Tongue (tissue), 2 donors: Measurements from ENCODE around the gene LIM2. TPM values are rescaled to one million over a fixed set of nuclear protein-coding genes. Genes with fewer than 3 reads are reported as not detected.
"Not testable (repeated sequence)": the region's sequence is repeated elsewhere in the genome, so short reads cannot be mapped to it uniquely, and the experiment has no call there.

Experiments used
- DNase-seq: peaks from one replicate; pipeline ENCODE4 v3.0.0-alpha.2; 2015
- total RNA-seq: library from RNA; depleted of rRNA; stranded (reverse); fragments of >200 nt; gene quantifications from one replicate; pipeline ENCODE4 v1.2.3, GENCODE V29; 2014

LIM2 gene, protein sequence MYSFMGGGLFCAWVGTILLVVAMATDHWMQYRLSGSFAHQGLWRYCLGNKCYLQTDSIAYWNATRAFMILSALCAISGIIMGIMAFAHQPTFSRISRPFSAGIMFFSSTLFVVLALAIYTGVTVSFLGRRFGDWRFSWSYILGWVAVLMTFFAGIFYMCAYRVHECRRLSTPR
- total RNA-seq: not detected

DNA sequence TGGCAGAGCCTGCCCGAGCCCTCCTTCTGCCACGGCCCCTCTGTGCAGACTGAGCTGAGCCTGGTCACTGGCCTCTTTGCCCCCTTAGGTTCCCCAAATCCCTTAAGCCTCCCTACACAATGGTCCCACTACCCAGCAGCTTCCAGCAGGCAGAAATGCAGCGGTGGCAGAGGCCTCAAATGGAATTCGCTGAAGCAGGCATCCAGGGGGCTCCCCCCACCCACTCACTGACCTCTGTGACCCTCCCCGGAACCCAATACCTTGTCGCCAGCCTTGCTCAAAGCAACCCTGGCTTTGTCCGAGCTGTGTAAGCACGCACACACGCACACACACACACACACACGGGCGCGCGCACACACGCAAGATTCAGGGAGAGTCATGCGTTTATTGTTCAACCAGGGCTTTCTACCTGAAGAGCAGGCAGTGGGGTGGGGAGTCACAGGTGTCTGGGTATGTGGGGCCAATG lies at the start of gene LIM2:
TSS of gene LIM2 (minus strand) at position 51 of the 466 bp plus-strand sequence. CDS start 531 bp downstream, outside the sequence.
- DNase-seq: no peak

DNA sequence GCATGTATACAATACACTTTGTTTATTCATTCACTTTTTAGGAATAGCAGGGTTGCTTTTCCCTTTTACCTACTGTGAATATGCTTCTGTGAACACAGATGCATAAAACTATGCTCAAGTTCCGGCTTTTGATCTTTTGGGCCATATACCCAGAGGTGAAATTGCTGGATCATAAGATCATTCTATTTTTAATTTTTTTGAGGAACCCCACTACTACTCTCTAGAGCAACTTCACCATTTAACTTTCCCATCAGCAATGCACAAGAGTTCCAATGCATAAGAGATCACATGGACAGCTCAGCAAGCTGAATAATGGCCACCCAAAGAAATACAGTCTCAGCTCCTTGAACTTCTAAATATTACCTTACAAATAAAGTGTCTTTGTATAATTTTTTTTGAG lies 46.7 kb upstream of the LIM2 start:
- DNase-seq: no peak

DNA sequence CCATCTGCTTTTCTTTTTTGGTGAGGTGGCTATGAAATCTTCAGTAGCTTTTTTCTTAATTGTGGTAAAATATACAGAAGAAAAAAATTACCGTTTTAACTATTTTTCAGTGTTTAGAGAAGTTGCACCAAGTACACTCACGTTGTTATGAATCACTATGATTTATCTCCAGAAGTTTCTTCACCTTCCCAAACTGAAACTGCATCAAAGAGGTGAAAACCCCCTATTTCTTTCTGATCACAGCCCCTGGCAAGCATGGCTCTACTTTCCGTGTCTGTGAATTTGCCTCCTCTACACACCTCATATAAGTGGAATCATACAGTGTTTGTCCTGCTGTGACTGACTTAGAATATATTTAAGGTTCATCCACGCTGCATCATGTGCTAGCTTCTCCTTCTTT lies 45.3 kb upstream of the LIM2 start:
- no peak for DNase-seq

DNA sequence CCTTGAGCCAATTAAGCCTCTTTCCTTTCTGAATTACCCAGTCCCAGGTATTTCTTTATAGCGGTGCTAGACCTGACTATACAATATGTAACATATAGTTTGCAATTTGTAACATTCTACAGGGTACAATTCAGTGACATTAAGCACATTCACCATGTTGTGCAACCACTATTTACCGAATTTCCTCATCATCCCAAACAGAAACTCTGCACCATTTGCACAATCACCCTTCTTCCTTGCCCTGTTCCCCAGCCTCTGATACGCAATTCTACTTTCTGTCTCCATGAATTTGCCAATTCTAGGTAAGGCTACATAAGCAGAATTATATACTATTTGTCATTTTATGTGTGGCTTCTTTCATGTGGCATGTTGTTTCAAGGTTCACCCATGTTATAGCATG lies 43.4 kb upstream of the LIM2 start:
- no peak for DNase-seq

DNA sequence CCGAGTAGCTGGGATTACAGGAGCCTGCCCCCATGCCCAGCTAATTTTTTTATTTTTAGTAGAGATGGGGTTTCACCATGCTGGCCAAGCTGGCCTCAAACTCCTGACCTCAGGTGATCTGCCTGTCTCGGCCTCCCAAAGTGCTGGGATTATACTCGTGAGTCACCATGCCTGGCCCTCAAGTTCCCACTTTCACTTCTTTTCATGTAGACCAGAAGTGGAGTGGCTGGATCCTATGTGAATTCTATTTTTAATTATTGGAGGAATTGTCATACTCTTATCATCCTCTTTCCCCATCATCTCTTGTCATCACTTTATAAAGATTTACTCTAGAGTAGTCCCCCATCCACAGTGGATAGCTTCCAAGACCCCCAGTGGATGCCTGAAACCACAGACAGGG lies 42.4 kb upstream of the LIM2 start:
- DNase-seq: no peak

DNA sequence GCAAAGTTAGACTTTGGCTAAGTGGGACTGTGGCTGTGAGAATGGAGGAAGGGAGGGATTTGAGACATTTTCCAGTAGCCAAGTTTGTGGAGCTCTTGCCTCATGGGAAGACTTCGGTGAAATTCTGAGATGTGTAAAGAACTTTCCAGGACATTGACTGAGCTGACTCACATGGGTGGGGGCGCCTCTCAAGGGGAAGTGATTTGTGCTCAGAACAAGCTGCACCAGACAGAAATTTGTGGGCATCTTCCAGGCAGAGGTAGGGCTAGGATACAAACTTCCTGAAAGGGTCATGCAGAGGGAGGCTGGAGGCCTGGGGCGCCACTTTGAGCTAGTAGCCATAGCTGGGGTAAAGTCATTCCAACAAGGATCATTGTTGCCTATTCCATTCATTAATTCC lies 39.4 kb upstream of the LIM2 start:
- no peak for DNase-seq

DNA sequence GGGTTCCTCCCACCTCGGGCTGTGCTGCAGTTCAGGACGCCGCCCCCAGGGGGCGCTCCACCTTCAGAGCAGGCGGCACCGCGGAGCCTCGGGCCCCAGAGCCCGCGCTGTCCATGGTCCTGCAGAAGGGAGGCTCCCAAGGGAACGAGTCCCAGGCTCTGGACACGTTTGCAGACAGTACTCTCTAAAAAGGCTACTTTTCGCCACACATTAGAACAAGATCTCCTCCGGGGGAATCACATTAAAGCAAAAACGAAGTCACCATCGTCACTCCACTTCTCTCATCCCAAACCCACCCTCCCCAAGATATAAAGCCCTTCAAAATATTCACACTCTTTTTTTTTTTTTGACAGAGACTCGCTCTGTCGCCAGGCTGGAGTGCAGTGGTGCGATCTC lies 34.3 kb upstream of the LIM2 start:
- DNase-seq: peak; percentile 86

DNA sequence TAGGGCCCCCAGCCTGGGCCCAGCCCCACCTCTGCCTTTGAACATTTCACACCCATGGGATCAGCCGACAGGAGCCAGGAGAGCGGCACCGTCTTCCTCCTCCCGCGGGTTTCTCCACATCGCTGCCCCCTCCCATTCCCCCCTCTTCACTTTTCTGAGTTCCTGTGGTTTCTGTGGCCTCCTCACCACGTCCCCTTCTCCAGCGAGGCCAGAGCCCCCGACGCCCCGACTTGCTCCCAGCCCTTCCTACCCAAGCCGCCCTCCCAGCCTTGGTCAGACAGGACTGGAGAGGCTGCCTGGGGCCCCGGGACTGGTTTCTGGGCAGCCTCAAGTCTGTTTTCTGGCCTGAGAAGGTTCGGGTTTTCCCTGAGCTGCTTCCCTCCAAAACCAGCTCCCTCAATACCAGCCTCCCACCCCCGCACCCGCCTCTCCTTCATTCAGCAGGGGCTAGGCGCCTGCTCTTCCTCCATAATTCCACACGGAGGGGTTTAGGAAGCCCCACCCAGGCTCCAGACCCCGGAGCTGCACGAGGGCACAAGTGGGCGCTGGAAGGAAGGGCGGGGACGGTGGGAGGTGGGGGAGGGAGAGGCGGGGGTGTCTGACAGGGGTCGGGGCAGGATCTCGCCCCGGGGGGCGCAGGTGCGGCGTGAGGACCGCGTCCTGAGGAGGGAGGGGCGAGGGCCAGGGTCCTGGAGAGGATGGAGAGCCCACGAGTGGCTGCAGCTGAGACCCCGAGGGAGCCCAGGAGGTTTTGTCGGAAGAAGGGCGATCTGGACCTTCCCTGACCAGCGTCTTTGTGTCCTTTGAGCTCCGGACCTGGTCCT lies 33.7 kb upstream of the LIM2 start:
- no peak for DNase-seq

DNA sequence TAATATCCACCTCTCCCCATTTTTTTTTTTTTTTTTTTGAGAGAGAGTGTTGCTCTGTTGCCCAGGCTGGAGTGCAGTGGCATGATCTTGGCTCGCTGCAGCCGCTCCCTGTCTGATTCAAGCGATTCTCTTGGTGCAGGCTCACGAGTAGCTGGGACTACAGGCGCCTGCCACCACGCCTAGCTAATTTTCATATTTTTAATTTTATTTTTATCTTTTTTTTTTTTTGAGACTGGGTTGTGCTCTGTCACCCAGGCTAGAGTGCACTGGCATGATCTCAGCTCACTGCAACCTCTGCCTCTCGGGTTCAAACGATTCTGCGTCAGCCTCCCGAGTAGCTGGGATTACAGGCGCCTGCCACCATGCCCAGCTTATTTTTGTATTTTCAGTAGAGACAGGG lies 32.7 kb upstream of the LIM2 start:
- not testable (repeated sequence) for DNase-seq

DNA sequence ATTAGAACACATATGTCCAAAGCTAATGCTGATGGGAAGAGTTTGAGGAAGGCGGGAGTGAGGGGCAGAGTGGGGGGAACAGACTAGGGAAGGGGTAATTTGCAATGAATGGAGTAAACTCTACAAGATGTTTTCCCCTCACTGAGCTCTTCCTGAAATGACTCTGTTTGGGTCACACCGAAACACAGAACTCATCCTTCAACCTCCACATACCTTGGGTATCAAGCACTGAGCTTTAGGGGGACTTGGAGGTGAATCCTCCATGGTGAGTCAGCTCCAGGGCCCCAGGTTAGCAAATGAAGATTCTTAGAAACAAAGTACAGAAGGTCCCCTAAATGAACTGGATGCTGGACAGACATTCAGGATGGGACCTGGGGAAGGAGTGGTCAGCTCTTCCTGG lies 30.9 kb upstream of the LIM2 start:
- no peak for DNase-seq

DNA sequence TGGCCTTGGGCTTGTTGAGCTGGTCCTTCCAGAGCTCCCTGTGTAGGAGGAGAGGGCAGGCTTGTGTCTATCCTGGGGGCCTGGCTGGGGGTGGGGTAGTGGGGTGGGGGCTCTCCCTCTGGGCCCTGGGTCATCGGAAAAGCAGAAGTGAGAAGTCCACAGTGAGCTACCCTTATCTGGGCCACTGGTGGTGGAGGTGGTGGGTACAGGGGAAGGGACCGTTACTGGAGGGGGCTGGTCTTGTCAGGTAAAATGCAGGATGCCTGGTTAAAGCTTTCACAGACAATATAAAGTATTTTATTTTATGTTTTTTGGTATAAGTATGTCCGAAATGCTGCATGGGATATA lies 30.0 kb upstream of the LIM2 start:
- no peak for DNase-seq

DNA sequence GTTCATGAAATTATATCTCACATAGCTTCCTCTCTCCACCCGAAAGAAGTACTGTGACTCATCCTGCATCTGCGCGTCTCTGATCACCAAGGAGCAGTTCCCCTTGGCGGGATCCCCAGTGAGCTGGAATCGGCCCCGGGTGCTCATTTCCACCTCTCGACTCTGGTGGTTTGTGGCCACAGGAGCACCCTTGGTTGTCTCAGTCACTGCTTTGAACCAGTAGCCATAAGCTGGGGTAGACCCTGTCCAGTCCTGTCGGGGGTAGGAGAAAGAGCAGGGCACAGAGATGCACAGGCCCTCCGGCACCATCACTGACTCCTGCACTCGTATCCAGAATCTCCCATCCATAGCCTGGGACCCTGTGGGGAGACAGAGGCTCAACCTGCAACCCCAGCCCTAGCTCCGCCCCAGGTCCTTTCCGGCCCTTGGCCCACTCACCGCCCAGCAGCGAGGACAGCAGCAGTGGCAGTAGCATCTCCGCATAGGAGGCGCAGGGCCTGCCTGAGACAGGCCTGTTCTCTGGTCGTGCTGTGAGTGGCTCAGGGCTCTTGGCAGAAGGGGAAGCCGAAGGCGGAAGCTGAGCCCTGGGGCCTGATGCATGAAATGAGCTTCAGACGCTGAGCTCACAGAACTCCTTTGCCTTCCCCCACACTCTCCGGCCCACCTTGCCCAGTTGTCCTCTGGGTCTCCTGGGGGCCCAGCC lies 29.5 kb upstream of the LIM2 start, which contains the start of gene SIGLEC10:
TSS of gene SIGLEC10 (minus strand) at position 536 of the 703 bp plus-strand sequence. CDS start at position 475, 61 bp downstream.
- DNase-seq: no peak

DNA sequence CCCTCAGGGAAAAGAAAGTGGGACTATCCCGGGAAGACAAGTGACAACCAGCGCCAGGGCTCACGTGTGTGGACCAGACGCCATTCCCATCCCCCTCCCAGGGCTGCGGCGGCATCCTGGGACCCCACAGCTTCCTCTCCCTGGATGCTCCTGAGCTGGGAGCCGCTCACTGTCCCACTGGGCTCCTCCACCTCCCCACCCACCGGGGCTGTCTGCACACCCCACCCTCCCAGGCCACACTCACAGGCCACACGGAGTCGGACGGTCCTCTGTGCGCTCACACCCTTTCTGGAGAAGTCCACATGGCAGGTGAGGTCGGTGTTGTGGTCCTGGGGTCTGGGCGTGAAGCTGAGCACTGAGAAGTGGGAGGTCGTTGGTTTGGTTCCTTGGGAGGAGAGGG lies 28.6 kb upstream of the LIM2 start:
- not testable (repeated sequence) for DNase-seq

DNA sequence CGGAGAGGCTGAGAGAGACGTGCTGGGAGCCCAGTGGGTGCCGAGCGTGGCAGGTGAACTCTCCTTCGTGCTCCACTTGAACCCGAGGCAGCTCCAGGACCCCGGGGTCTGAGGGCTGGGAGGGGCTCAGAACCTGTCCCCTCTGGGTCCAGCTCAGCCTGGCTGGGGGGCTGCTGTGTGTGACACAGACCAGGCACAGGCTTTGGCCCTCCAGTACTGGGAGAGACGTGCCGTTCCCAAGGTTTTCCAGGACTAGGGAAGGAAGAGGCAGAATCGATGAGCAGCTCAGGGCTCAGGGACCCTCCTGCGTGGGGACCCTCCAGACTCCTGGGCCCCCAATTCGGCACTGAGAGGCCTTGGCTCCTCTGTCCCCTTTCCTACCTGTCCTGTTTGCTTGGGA lies 27.4 kb upstream of the LIM2 start:
- DNase-seq: no peak

DNA sequence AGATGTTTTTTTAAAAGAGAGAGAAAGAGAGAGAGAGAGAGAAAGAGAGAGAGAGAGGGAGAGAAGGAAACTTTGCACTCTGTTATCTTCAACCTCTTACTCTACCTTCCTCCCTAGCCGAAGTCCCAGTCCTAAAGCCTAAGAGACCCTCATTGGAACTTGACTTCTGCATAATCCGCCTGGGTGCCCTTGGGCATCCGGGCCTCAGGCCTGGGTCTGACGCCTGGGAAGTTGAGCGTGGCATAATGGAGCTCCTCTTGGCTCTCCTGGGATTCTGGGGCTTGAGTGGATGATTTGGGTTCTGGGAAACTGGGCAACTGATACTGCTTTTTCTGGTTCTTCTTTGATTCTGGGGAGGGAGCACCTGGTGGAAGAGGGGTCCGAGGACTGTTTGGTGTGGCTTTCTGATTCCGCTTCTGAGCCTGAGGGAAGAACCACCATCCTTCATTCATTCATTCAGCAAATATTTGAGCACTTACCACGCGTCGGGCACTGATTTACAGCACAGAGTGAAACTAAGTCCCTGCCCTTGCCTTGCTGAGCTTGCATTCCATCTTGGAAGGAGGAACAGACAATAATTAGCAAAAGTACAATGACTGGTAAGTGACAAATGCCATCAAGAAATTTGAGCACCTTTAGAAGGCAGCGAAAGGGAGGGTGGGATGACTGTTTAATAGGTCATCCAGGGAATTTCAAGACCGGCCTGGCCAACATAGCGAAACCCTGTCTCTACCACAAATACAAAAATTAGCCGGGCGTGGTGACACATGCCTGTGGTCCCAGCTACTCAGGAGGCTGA lies 23.4 kb upstream of the LIM2 start:
- DNase-seq: no peak

DNA sequence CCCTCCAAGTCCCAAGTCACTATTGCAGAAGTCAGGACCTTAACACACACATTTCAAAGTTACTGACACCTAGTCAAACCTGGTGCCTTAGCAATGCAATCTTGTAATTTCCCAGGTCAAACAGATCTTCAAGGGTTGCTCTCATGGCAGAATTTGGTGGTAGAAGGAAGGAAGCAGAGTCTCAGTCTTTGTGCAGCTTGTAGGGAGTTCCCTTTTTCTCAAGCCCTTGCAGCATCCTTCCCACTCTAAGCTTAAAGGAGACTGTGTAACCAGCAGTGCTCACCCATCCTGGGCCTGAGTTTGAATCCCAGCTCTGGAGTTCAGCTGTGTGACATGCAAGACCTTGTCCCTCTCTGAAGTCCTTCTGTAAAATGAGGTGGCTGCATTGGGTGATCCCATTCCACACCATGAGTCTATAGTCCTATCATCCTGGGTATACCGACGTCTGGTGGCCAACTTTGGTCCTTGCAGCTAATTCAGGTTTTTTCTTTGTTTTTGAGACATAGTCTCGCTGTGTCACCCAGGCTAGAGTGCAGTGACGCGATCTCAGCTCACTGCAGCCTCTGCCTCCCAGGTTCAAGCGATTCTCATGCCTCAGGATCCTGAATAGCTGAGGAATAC lies 19.8 kb upstream of the LIM2 start:
- no peak for DNase-seq

DNA sequence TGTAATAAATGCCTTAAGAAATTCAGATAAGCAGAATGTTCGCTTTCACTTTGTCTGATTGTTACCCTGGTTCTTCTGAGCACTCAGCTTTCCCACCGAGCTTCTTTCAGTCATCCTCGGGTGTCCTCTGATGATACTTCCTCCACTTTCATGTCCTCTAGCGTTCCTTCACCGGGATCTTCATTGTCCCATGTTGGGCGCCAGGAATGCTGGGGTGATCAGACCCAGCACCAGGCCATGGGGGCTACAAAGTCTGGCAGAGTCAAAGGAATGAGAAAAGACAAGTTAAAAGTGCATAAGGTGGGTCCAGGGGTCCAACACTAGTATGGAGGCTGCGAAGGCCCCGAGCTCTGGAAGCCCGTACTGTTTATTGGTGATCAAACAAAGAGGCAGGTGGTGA lies 14.3 kb upstream of the LIM2 start:
- no peak for DNase-seq

DNA sequence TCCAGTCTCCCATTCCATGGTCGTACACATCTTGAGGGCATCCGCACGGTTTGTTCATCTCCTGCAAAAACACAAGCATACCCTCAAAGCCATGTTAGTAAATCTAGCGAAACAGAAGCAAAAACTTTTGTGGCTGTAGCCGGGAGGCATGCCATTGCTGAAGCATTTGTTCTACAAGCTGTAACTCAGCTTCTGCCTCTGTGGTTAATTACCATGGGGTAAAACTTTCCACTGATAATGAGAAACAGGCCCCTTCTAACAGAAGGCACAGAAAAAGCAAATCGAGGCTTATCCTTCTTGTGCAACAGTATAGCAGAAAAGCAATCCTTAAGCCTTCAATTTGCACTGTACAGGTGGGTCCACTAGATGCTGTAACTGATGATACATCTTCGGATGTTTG lies 12.2 kb upstream of the LIM2 start:
- DNase-seq: not testable (repeated sequence)

DNA sequence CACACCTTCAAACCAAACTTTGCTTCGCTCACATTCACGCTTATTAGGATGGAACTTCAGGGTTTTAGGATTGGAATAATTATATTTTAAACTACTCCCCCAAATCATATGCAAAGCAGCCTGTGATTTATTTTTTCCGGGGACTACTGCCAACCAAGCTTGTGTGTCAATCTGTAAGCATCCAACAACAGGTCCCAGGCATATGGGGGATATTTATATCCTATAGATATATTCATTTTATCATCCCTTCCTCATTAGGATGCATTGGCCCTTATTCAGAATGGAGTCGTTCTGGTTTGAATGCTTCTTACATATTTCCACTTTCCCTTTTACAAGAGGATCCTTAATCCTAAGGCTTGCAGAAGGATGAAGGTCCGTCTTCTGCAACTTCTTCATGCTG lies 11.5 kb upstream of the LIM2 start:
- no peak for DNase-seq

DNA sequence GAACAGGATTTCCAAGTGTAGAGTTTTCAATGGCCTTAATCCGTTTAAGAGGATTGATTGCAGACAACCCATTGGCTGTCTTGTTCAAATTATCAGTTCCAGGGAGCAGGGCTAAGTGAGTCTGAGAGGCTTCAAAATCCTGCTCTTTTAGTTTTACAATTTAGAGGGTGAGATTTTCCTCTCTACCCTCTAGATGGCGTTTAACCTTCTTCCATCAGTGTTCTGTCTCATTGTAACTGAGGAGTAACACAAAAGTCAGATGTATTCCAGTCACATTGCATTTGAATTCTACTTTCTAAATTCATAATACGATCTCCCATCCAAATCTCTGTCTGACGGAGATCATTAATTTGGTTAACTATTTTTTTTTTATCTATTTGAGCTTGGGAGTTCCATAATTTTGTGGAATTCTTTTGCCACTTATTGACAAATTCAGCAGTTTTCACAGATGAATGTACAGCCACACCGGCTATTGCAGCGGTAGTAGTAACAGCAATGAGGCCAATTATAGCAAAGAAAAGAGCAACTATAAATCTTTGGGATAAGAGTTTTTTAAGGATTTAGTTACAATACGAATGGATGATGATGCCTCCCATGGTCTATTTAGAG lies 10.4 kb upstream of the LIM2 start:
- peak; percentile 27 for DNase-seq

DNA sequence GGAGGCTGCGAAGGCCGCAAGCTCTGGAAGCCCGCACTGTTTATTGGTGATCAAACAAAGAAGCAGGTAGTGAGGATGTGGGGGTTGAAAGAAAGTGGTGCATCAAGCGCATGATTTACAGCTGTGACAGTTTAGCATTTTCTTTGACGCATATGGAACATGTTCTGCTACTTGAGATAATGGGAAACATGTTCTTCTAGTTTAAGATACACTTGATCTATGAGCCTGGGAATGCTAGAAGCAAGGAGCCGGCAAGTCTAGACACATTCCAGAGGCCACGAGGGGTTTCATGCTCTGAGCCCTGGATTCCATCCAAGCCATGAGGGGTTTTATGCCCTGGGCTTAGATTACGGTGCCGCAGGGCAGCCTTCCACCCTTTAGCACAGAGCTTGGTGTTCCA lies 9.7 kb upstream of the LIM2 start:
- DNase-seq: not testable (repeated sequence)

DNA sequence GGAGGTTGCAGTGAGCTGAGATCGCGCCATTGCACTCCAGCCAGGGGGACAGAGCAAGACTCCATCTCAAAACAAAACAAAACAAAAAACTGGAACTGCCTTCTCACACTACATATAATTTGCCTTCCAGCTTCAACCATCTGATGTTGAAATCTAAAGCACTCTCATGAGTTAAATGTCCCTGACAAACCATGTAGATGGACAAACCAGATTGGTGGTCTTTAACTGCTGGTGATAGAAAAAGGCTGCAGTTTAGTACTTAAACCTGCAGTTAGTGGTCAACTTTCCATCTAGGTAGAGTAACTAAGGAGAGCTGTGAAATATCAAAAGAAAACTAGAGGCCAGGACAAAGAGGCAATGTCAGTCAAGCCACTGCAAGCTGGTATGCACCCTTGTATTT lies 8.4 kb upstream of the LIM2 start:
- no peak for DNase-seq
